Body of pancreas (tissue), 4 donors: ENCODE results near the gene PFN3.

ENCODE experiments used
- CTCF ChIP-seq, 7 experiments: fragments of 450-650 bp in 4 of 7; fragments of 200-600 bp in 3 of 7; sonication (generic) in 3 of 7; IDR thresholded peaks; one replicate each; pipeline ENCODE4 v1.5.1; 2016 to 2019; ENCODE audit warnings: antibody characterized with exemption in 7 of 7
- POLR2A ChIP-seq, 3 donors: fragments of 450-650 bp; IDR thresholded peaks; one replicate each; pipeline ENCODE4 v1.6.1; 2016; ENCODE audit warnings: antibody characterized with exemption in 3 of 3, mild to moderate bottlenecking in 2 of 3

GRCh38 chr5:177362292-177362609 lies 38.2 kb downstream of the PFN3 start:
- TF ChIP-seq CTCF (IDR thresholded peaks at IDR 0.05) (no peak), POLR2A (IDR thresholded peaks at IDR 0.05) (no peak)
